Large intestine (tissue), 3 donors: ENCODE data around the gene NLRP6. TPM values are rescaled to one million over a fixed set of nuclear protein-coding genes. Genes with fewer than 3 reads are reported as not detected.
A peak's percentile ranks its signal among the peaks of the same experiment; 100 is the strongest.
"Not testable (repeated sequence)": the region's sequence is repeated elsewhere in the genome, so short reads cannot be mapped to it uniquely, and the experiment has no call there.

Experiments used
- DNase-seq, 2 donors: peaks; one replicate each; pipeline versions ENCODE4 v3.0.0 to v3.0.0-alpha.2; 2013
- H3K27ac ChIP-seq: one replicate; pipeline ENCODE4 v1.5.1; 2013; ENCODE audit warnings: low read length
- H3K27me3 ChIP-seq: 2 replicates; pipeline ENCODE4 v1.6.1; 2013; ENCODE audit warnings: low read length; ENCODE audit not compliant: control insufficient read depth, insufficient read depth
- H3K36me3 ChIP-seq: 2 replicates; pipeline ENCODE4 v1.6.1; 2013; ENCODE audit warnings: low read length; ENCODE audit not compliant: control insufficient read depth, insufficient read depth
- H3K4me1 ChIP-seq: one replicate; pipeline ENCODE4 v1.6.1; 2013; ENCODE audit warnings: low read length; ENCODE audit not compliant: control insufficient read depth, insufficient read depth
- H3K4me3 ChIP-seq: one replicate; pipeline ENCODE4 v1.5.1; 2013; ENCODE audit warnings: low read length
- H3K9me3 ChIP-seq: one replicate; pipeline ENCODE4 v1.6.1; 2013; ENCODE audit warnings: mild to moderate bottlenecking, low read depth, low read length, moderate library complexity; ENCODE audit not compliant: control insufficient read depth
- WGBS: methylation state at CpG from one replicate; pipeline ENCODE4 v1.1.5; 2013; ENCODE audit warnings: low lambda C conversion rate; ENCODE audit not compliant: insufficient coverage; 5-methylcytosine and 5-hydroxymethylcytosine counted together
- polyA plus RNA-seq: library from polyadenylated mRNA; unstranded; fragments of 120-200 nt; gene quantifications from one replicate; pipeline ENCODE4 v1.2.1, GENCODE V29; 2013

Gene NLRP6
- polyA plus RNA-seq, 1 donor: 37.4 TPM

- H3K27me3 ChIP-seq: peaks cover 9% of the 10 kb centered on the region
- peaks cover 21% of the 10 kb centered on the region for H3K4me1 ChIP-seq
- H3K36me3 ChIP-seq: no peaks in the 10 kb centered on the region
- H3K4me3 ChIP-seq: no peak overlapping the region
- no peak for DNase-seq
- peaks cover 7% of the 10 kb centered on the region for H3K9me3 ChIP-seq
- WGBS: 90% methylated on average over 4 of the region's 12 CpGs
- no peak overlapping the region for H3K27ac ChIP-seq
Observed at GRCh38 chr11:303363-303762, 25.2 kb downstream of the NLRP6 start.

GRCh38 chr11:304061-304506, 25.9 kb downstream of the NLRP6 start:
- no CpG with 5 or more reads among the region's 52 CpGs for WGBS
- no peak for DNase-seq
- peaks cover 9% of the 10 kb centered on the region for H3K27me3 ChIP-seq
- peaks cover 23% of the 10 kb centered on the region for H3K4me1 ChIP-seq
- H3K36me3 ChIP-seq: no peaks in the 10 kb centered on the region
- peaks cover 7% of the 10 kb centered on the region for H3K9me3 ChIP-seq
- H3K27ac ChIP-seq: no peak overlapping the region
- H3K4me3 ChIP-seq: no peak overlapping the region

DNA sequence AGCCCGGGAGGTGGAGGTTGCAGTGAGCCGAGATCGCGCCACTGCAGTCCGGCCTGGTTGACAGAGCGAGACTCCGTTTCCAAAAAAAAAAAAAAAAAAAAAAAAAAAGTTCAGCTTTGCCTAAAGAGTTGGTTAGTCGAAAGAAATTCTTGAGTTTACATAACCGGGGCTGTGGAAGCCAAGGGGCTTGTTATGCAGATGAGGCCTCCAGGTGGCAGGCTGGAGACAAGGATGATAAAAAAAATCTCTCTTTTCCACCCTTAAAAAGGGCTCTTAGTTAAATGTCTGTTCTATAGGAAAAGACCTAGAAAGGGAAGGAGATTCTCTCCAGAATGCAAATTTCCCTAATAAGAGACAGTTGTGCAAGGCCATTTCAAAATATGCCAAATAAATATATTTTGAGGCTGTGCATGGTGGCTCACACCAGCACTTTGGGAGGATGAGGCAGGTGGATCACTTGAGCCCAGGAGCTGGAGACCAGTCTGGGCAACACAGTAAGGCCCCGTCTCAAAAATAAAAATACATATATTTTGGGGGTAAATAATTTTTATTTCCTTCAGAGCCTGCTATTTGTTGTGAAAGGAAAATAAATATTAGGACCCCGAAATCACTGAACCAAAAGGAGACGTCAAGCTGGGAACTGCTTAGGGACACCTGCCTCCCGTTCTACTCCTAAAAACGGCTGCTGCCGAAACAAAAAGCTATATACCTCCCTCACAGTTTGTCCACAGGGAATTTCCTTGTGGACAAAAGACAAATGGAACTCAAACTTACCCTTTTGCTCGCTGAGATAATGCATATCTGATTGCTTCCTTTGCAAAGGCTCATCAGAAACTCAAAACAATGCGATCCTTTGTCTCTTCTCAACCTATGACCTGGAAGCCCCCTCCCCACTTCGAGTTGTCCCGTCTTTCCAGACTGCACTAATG, 27.0 kb downstream of the NLRP6 start:
- Histone ChIP-seq H3K27me3 (peaks cover 4% of the 10 kb centered on the region), H3K27ac (no peak overlapping the region), H3K4me1 (peaks cover 26% of the 10 kb centered on the region), H3K9me3 (peaks cover 3% of the 10 kb centered on the region), H3K36me3 (no peaks in the 10 kb centered on the region), H3K4me3 (no peak overlapping the region)
- DNase-seq: peak in 1 of 2 donors; percentile 68
- WGBS: no CpG with 5 or more reads among the region's 19 CpGs

- WGBS: no CpG with 5 or more reads among the region's 10 CpGs
- H3K27me3 ChIP-seq: no peaks in the 10 kb centered on the region
- DNase-seq: no peak
- H3K4me1 ChIP-seq: peaks cover 20% of the 10 kb centered on the region
- no peaks in the 10 kb centered on the region for H3K36me3 ChIP-seq
- no peak overlapping the region for H3K4me3 ChIP-seq
- no peak overlapping the region for H3K27ac ChIP-seq
- H3K9me3 ChIP-seq: peaks cover 3% of the 10 kb centered on the region
Observed at GRCh38 chr11:305844-306211, 27.6 kb downstream of the NLRP6 start.

DNA sequence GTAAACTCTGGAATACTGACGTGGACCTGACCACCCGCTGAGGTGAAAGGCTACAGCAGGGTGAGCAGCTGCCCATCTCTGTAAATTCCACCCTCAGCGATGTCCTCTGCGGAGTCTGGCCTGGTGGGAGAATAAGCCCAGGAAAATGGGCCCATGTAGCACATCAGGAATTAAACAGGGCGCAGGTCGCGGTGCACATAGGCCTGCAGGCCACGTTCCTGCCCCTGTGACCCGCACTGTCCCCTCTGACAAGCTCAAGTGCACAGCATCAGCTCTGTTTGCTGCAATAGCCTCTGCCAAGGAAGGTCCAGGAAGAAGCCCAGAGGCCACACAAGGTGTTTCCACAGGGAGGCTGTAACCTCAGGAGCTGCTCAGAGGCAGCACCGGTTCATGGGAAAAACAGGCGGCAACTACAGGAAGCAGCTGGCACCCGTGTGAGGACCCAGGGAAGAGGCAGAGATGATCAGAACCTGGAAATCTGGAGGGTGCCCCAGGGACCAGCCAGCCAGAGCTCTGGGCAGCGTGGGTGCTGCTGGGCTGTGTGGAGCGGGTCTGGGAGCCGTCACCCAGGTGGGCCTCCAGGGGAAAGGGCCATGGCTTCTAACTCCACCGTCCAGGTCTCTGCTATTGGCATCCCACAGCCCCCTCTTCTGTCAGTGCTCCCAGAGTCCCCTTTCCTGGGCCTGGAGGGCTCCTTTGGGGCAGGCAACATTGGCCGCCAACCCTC, 28.6 kb downstream of the NLRP6 start:
- no CpG with 5 or more reads among the region's 17 CpGs for WGBS
- Histone ChIP-seq H3K4me1 (peaks cover 15% of the 10 kb centered on the region), H3K4me3 (no peak overlapping the region)

GRCh38 chr11:307766-308708, 29.8 kb downstream of the NLRP6 start, which contains the start of gene IFITM2:
Gene IFITM2, plus strand, starts transcription at chr11:307816. Its CDS starts 377 bp downstream, at chr11:308193.
- peak in 1 of 2 donors; percentile 49 for DNase-seq
- H3K36me3 ChIP-seq, H3K27me3 ChIP-seq, H3K9me3 ChIP-seq: not testable (repeated sequence)
- peaks cover 21% of the 10 kb centered on the region for H3K4me1 ChIP-seq
- no CpG with 5 or more reads among the region's 28 CpGs for WGBS
- H3K27ac ChIP-seq: peak within 1 kb of the TSS; percentile 35
- peak within 1 kb of the TSS; percentile 39 for H3K4me3 ChIP-seq

More for the DNA sequence above, 28.6 kb downstream of the NLRP6 start:
- no peaks in the 10 kb centered on the region for H3K36me3 ChIP-seq
- no peak overlapping the region for H3K27ac ChIP-seq
- H3K9me3 ChIP-seq: peaks cover 3% of the 10 kb centered on the region
- DNase-seq: no peak
- H3K27me3 ChIP-seq: no peaks in the 10 kb centered on the region

GRCh38 chr11:308740-309665, 30.8 kb downstream of the NLRP6 start:
- H3K36me3 ChIP-seq, H3K9me3 ChIP-seq, H3K27ac ChIP-seq, H3K27me3 ChIP-seq, DNase-seq: not testable (repeated sequence)
- Histone ChIP-seq H3K4me1 (peaks cover 27% of the 10 kb centered on the region), H3K4me3 (peak overlapping the region; percentile 7)
- no CpG with 5 or more reads among the region's 24 CpGs for WGBS

DNA sequence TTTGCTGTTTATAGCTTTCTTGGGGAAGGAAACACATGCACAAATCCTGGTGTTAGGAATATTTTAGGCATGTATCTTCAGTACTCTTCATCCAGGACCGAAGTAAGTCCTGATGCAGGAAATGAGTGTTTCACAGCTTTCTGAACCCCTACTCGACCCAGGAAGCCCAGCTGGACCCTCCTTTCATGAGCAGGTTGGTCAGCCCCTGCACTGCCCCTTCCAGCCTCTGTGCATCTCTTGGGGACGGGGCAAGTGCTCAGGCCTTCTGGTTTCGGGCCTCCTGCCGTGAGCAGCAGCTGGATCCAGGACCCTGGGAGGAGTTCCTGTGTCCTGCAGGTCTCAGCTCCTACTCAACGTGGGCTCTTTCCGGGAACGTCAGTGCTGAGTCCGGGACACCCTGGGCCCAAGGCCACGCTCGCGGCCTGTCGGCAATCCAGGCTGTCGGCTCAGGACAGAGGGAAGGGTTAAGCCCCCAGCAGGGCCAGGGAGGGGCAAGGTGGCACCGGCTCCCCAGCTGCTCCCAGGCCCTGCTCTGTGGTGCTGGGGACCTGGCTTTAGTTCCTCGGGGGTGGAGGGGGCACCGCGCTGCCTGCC, 31.9 kb downstream of the NLRP6 start:
- no CpG with 5 or more reads among the region's 18 CpGs for WGBS
- not testable (repeated sequence) for DNase-seq

More for the DNA sequence above, 31.9 kb downstream of the NLRP6 start:
- H3K27me3 ChIP-seq, H3K36me3 ChIP-seq, H3K9me3 ChIP-seq: not testable (repeated sequence)
- H3K27ac ChIP-seq: peak overlapping the region; percentile 6
- peaks cover 27% of the 10 kb centered on the region for H3K4me1 ChIP-seq
- H3K4me3 ChIP-seq: peak overlapping the region; percentile 21
